Measurements from ENCODE around the gene TRIM37. TPM values are rescaled to one million over a fixed set of nuclear protein-coding genes. Genes with fewer than 3 reads are reported as not detected.

TRIM37 gene
- total RNA-seq, 6 experiments from 2014 or later = 21.5 to 25.0 (median 23.7) TPM

GRCh38 chr17:59073972-59074371, 32.7 kb downstream of the TRIM37 start:
- Mint-ChIP-seq H3K36me3 (ENCODE audit: low read depth) (peaks cover 26% of the 10 kb centered on the region), H3K27me3 (ENCODE audit: insufficient read depth) (no peaks in the 10 kb centered on the region), H3K27ac (peak overlapping the region; percentile 24; the same call in 1 of the 2 replicates), H3K4me3 (no peak overlapping the region), H3K4me1 (ENCODE audit: low read depth) (peaks cover 11% of the 10 kb centered on the region), H3K9me3 (no peaks in the 10 kb centered on the region)
- DNase-seq = no peak
- TF ChIP-seq CTCF (IDR thresholded peaks at IDR 0.05) = no peak

- Mint-ChIP-seq H3K9me3 (no peaks in the 10 kb centered on the region), H3K4me1 (ENCODE audit: low read depth) (peaks cover 10% of the 10 kb centered on the region), H3K36me3 (ENCODE audit: low read depth) (peaks cover 19% of the 10 kb centered on the region), H3K27ac (no peak overlapping the region), H3K4me3 (no peak overlapping the region), H3K27me3 (ENCODE audit: insufficient read depth) (no peaks in the 10 kb centered on the region)
- no peak for TF ChIP-seq CTCF (IDR thresholded peaks at IDR 0.05)
- no peak for DNase-seq
These were observed 36.8 kb downstream of the TRIM37 start for GRCh38 chr17:59069856-59070255.

DNA sequence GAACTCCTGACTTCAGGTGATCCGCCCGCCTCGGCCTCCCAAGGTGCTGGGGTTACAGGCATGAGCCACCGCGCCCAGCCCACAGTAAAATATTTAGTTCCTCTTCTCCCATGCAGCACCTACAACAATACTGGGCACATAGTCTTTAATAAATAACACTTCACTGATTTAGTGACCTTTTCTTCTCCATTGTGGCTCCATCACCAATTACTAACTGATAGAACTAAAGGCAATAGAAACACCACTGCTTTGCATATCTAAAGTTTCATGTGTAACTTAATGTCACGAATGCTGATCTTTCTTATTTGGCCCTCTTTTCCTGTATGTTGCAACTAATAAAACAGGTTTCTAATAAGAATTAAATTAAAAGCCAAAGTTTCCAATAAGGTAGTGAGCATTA, 38.9 kb downstream of the TRIM37 start:
- no peak for DNase-seq
- H3K27ac Mint-ChIP-seq = no peak overlapping the region
- no peak overlapping the region for H3K4me3 Mint-ChIP-seq
- no peak for TF ChIP-seq CTCF (IDR thresholded peaks at IDR 0.05)
- no peaks in the 10 kb centered on the region for H3K4me1 Mint-ChIP-seq (ENCODE audit: low read depth)
- H3K36me3 Mint-ChIP-seq (ENCODE audit: low read depth) = peaks cover 19% of the 10 kb centered on the region
- no peaks in the 10 kb centered on the region for H3K27me3 Mint-ChIP-seq (ENCODE audit: insufficient read depth)
- no peaks in the 10 kb centered on the region for H3K9me3 Mint-ChIP-seq

GRCh38 chr17:59067340-59067739, 39.3 kb downstream of the TRIM37 start:
- Mint-ChIP-seq H3K4me1 (ENCODE audit: low read depth) (no peaks in the 10 kb centered on the region), H3K27me3 (ENCODE audit: insufficient read depth) (no peaks in the 10 kb centered on the region), H3K4me3 (no peak overlapping the region), H3K36me3 (ENCODE audit: low read depth) (peaks cover 23% of the 10 kb centered on the region), H3K9me3 (no peaks in the 10 kb centered on the region), H3K27ac (no peak overlapping the region)
- TF ChIP-seq CTCF (IDR thresholded peaks at IDR 0.05) = no peak
- DNase-seq = no peak

DNA sequence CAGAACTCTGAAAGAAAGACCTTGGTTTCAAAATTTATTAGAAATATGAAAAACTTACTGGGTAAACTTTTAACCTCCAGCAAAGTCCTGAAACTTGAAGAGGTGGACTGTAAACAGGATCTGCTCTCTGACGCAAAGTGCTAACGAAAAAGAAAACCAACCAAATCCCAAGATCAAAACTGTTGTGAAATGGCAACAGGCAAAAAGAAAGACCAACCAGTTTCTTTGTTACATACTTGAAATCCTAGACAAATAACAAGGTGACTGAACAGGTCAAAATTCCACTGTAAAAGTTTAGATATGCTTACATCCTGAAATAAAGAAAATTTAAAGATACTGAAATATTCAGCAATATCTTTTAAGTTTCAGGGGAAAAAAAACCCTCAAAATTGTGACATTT, 44.2 kb downstream of the TRIM37 start:
- Mint-ChIP-seq H3K27ac (no peak overlapping the region), H3K4me3 (no peak overlapping the region), H3K4me1 (ENCODE audit: low read depth) (no peaks in the 10 kb centered on the region), H3K27me3 (ENCODE audit: insufficient read depth) (peaks cover 1% of the 10 kb centered on the region; the same call in 1 of the 2 replicates), H3K9me3 (no peaks in the 10 kb centered on the region), H3K36me3 (ENCODE audit: low read depth) (peaks cover 27% of the 10 kb centered on the region)
- no peak for DNase-seq
- TF ChIP-seq CTCF (IDR thresholded peaks at IDR 0.05) = no peak

GRCh38 chr17:59056857-59057256, 49.8 kb downstream of the TRIM37 start:
- no peak for TF ChIP-seq CTCF (IDR thresholded peaks at IDR 0.05)
- peaks cover 1% of the 10 kb centered on the region; the same call in 1 of the 2 replicates for H3K27me3 Mint-ChIP-seq (ENCODE audit: insufficient read depth)
- no peaks in the 10 kb centered on the region for H3K9me3 Mint-ChIP-seq
- H3K36me3 Mint-ChIP-seq (ENCODE audit: low read depth) = peaks cover 23% of the 10 kb centered on the region
- DNase-seq = no peak
- no peak overlapping the region for H3K4me3 Mint-ChIP-seq
- H3K27ac Mint-ChIP-seq = no peak overlapping the region
- H3K4me1 Mint-ChIP-seq (ENCODE audit: low read depth) = no peaks in the 10 kb centered on the region

Data from HFFc6 (cell line).